HG03439 (cell line): ENCODE measurements around the gene SLC35G4.
"Not testable (repeated sequence)": the region's sequence is repeated elsewhere in the genome, so short reads cannot be mapped to it uniquely, and the experiment has no call there.

Source experiments
- ATAC-seq: cut with Tn5 transposase; IDR thresholded peaks from one replicate; pipeline ENCODE4 v1.9.1; 2021; ENCODE audit warnings: mild to moderate bottlenecking, moderate library complexity; ENCODE audit not compliant: unreplicated experiment

The SLC35G4 gene

GRCh38 chr18:11609488-11609887 lies at the start of gene SLC35G4:
TSS of gene SLC35G4 (plus strand) at chr18:11609596. CDS start at chr18:11609596, 0 bp downstream.
- ATAC-seq = not testable (repeated sequence)

GRCh38 chr18:11561293-11561692 lies 48.1 kb upstream of the SLC35G4 start:
- ATAC-seq = no peak

- ATAC-seq = no peak
Observed at GRCh38 chr18:11565716-11566115, 43.7 kb upstream of the SLC35G4 start.

GRCh38 chr18:11566236-11566965 lies 43.0 kb upstream of the SLC35G4 start:
- ATAC-seq = no peak

- no peak for ATAC-seq
Observed at GRCh38 chr18:11567396-11567795, 42.0 kb upstream of the SLC35G4 start.

GRCh38 chr18:11570073-11570588 lies 39.3 kb upstream of the SLC35G4 start:
- no peak for ATAC-seq

- ATAC-seq = no peak
Observed at GRCh38 chr18:11570769-11571412, 38.5 kb upstream of the SLC35G4 start.

- no peak for ATAC-seq
Observed at GRCh38 chr18:11572201-11572600, 37.2 kb upstream of the SLC35G4 start.

GRCh38 chr18:11574545-11574944 lies 34.9 kb upstream of the SLC35G4 start:
- no peak for ATAC-seq

GRCh38 chr18:11577271-11578112 lies 31.9 kb upstream of the SLC35G4 start:
- ATAC-seq = no peak

- ATAC-seq = no peak
Observed at GRCh38 chr18:11578799-11579198, 30.6 kb upstream of the SLC35G4 start.

- ATAC-seq = no peak
Observed at GRCh38 chr18:11579916-11580315, 29.5 kb upstream of the SLC35G4 start.

GRCh38 chr18:11581286-11581685 lies 28.1 kb upstream of the SLC35G4 start:
- ATAC-seq = no peak

- no peak for ATAC-seq
Observed at GRCh38 chr18:11585596-11585995, 23.8 kb upstream of the SLC35G4 start.

- ATAC-seq = no peak
Observed at GRCh38 chr18:11586896-11587295, 22.5 kb upstream of the SLC35G4 start.

GRCh38 chr18:11587432-11587831 lies 22.0 kb upstream of the SLC35G4 start:
- no peak for ATAC-seq

GRCh38 chr18:11587846-11588245 lies 21.6 kb upstream of the SLC35G4 start:
- ATAC-seq = no peak

- ATAC-seq = no peak
Observed at GRCh38 chr18:11591957-11592356, 17.4 kb upstream of the SLC35G4 start.

GRCh38 chr18:11600321-11600720 lies 9.1 kb upstream of the SLC35G4 start:
- no peak for ATAC-seq

- ATAC-seq = no peak
Observed at GRCh38 chr18:11607906-11608305, 1.5 kb upstream of the SLC35G4 start.

GRCh38 chr18:11608618-11609017 lies 778 bp upstream of the SLC35G4 start:
- ATAC-seq = not testable (repeated sequence)
